H9 (cell line): ENCODE data around the gene EDA. TPM values are rescaled to one million over a fixed set of nuclear protein-coding genes. Genes with fewer than 3 reads are reported as not detected.

Source experiments
- DNase-seq: peaks from one replicate; pipeline ENCODE4 v3.0.0-alpha.2; 2017
- H2AFZ ChIP-seq: one replicate; pipeline ENCODE4 v1.6.1; 2013; ENCODE audit warnings: mild to moderate bottlenecking, low read length, control low read depth, moderate library complexity
- H2AK5ac ChIP-seq: 2 replicates; pipeline ENCODE4 v1.6.1; 2013; ENCODE audit warnings: low read length, control low read depth, mixed read lengths; ENCODE audit not compliant: insufficient read length
- H2BK120ac ChIP-seq: one replicate; pipeline ENCODE4 v1.6.1; 2013; ENCODE audit warnings: low read depth, mild to moderate bottlenecking, low read length, control low read depth, inconsistent platforms; ENCODE audit not compliant: poor library complexity, severe bottlenecking
- H2BK12ac ChIP-seq: 2 replicates; pipeline ENCODE4 v1.6.1; 2013; ENCODE audit warnings: low read length, control low read depth, mixed read lengths, low read depth; ENCODE audit not compliant: insufficient read length
- H2BK15ac ChIP-seq: 2 replicates; pipeline ENCODE4 v1.6.1; 2013; ENCODE audit warnings: low read depth, low read length, control low read depth
- H2BK20ac ChIP-seq: one replicate; pipeline ENCODE4 v1.6.1; 2013; ENCODE audit warnings: low read depth, mild to moderate bottlenecking, low read length, control low read depth, inconsistent platforms; ENCODE audit not compliant: poor library complexity, severe bottlenecking
- H2BK5ac ChIP-seq: 2 replicates; pipeline ENCODE4 v1.6.1; 2013; ENCODE audit warnings: low read length, control low read depth, mixed read lengths; ENCODE audit not compliant: insufficient read length
- H3K14ac ChIP-seq: 2 replicates; pipeline ENCODE4 v1.6.1; 2013; ENCODE audit warnings: low read length, control low read depth; ENCODE audit not compliant: insufficient read depth
- H3K18ac ChIP-seq: 2 replicates; pipeline ENCODE4 v1.6.1; 2013; ENCODE audit warnings: low read depth, mild to moderate bottlenecking, mixed read lengths, low read length, control low read depth; ENCODE audit not compliant: insufficient read length
- H3K23ac ChIP-seq: 2 replicates; pipeline ENCODE4 v1.6.1; 2013; ENCODE audit warnings: low read length, control low read depth, mixed read lengths, low read depth; ENCODE audit not compliant: insufficient read length
- H3K23me2 ChIP-seq: 2 replicates; pipeline ENCODE4 v1.6.1; 2013; ENCODE audit warnings: low read depth, mild to moderate bottlenecking, mixed read lengths, low read length, control low read depth; ENCODE audit not compliant: insufficient read length, poor library complexity, severe bottlenecking
- H3K27ac ChIP-seq: 2 replicates; pipeline ENCODE4 v1.5.1; 2013; ENCODE audit warnings: low read length, control low read depth, mixed read lengths, low read depth; ENCODE audit not compliant: insufficient read length
- H3K27me3 ChIP-seq: 2 replicates; pipeline ENCODE4 v1.6.1; 2013; ENCODE audit warnings: low read length, control low read depth, inconsistent platforms; ENCODE audit not compliant: insufficient read depth
- H3K4ac ChIP-seq: 2 replicates; pipeline ENCODE4 v1.6.1; 2013; ENCODE audit warnings: low read depth, mild to moderate bottlenecking, control low read depth, inconsistent platforms, low read length, moderate library complexity
- H3K4me1 ChIP-seq: 2 replicates; pipeline ENCODE4 v1.6.1; 2013; ENCODE audit warnings: low read length, control low read depth, inconsistent platforms; ENCODE audit not compliant: insufficient read depth
- H3K4me2 ChIP-seq: 2 replicates; pipeline ENCODE4 v1.6.1; 2013; ENCODE audit warnings: low read length, control low read depth, mixed read lengths; ENCODE audit not compliant: insufficient read length, insufficient read depth
- H3K56ac ChIP-seq: 2 replicates; pipeline ENCODE4 v1.6.1; 2013; ENCODE audit warnings: low read depth, mild to moderate bottlenecking, mixed read lengths, low read length, control low read depth; ENCODE audit not compliant: insufficient read length
- H3K79me1 ChIP-seq: 2 replicates; pipeline ENCODE4 v1.6.1; 2013; ENCODE audit warnings: low read depth, mild to moderate bottlenecking, moderate library complexity, low read length, control low read depth, inconsistent platforms; ENCODE audit not compliant: insufficient read depth, poor library complexity, severe bottlenecking
- H3K79me2 ChIP-seq: 2 replicates; pipeline ENCODE4 v1.6.1; 2013; ENCODE audit warnings: low read length, control low read depth, inconsistent platforms; ENCODE audit not compliant: insufficient read depth
- H3K9ac ChIP-seq: 2 replicates; pipeline ENCODE4 v1.6.1; 2013; ENCODE audit warnings: low read length, control low read depth, mixed read lengths; ENCODE audit not compliant: insufficient read length; ENCODE audit errors: extremely low read depth
- H3K9me3 ChIP-seq: one replicate; pipeline ENCODE4 v1.6.1; 2013; ENCODE audit warnings: low read depth, low read length, inconsistent platforms; ENCODE audit not compliant: control insufficient read depth
- H3T11ph ChIP-seq: one replicate; pipeline ENCODE4 v1.6.1; 2013; ENCODE audit warnings: mild to moderate bottlenecking, low read length, control low read depth, inconsistent platforms
- H4K20me1 ChIP-seq: one replicate; pipeline ENCODE4 v1.6.1; 2013; ENCODE audit not compliant: control insufficient read depth, insufficient read length, insufficient read depth
- H4K5ac ChIP-seq: 2 replicates; pipeline ENCODE4 v1.6.1; 2013; ENCODE audit warnings: low read depth, mild to moderate bottlenecking, mixed read lengths, low read length, control low read depth; ENCODE audit not compliant: insufficient read length
- H4K8ac ChIP-seq: replicated peaks from 2 replicates; pipeline ENCODE4 v1.6.1; 2013; ENCODE audit warnings: low read length, control low read depth, mixed read lengths, low read depth; ENCODE audit not compliant: insufficient read length
- H4K91ac ChIP-seq: 2 replicates; pipeline ENCODE4 v1.6.1; 2013; ENCODE audit warnings: low read depth, mild to moderate bottlenecking, moderate library complexity, mixed read lengths, low read length, control low read depth; ENCODE audit not compliant: insufficient read length
- H3K27ac Mint-ChIP-seq, 3 experiments: 2 replicates in 2 of 3; 3 replicates in 1 of 3; pipeline ENCODE4 v1.8.0; 2020 to 2021; ENCODE audit warnings: mixed read lengths in 3 of 3, mild to moderate bottlenecking in 1 of 3, moderate library complexity in 1 of 3
- H3K27me3 Mint-ChIP-seq: 2 replicates; pipeline ENCODE4 v1.8.0; 2021; ENCODE audit warnings: low read depth, mild to moderate bottlenecking, moderate library complexity, mixed read lengths
- H3K36me3 Mint-ChIP-seq, 3 experiments: 2 replicates in 2 of 3; 3 replicates in 1 of 3; pipeline ENCODE4 v1.8.0; 2020 to 2021; ENCODE audit warnings: low read depth in 3 of 3, mixed read lengths in 3 of 3; ENCODE audit not compliant: insufficient read depth in 1 of 3
- H3K4me1 Mint-ChIP-seq, 2 experiments: 2 replicates each; pipeline ENCODE4 v1.8.0; 2020; ENCODE audit warnings: mixed read lengths in 2 of 2
- H3K4me3 Mint-ChIP-seq, 2 experiments: 2 replicates in 1 of 2; 3 replicates in 1 of 2; pipeline ENCODE4 v1.8.0; 2020 to 2021; ENCODE audit warnings: mild to moderate bottlenecking in 2 of 2, mixed read lengths in 2 of 2, moderate library complexity in 1 of 2
- H3K9me3 Mint-ChIP-seq, 2 experiments: 2 replicates in 1 of 2; 3 replicates in 1 of 2; pipeline ENCODE4 v1.8.0; 2020; ENCODE audit warnings: mild to moderate bottlenecking in 2 of 2, mixed read lengths in 2 of 2, moderate library complexity in 1 of 2
- WGBS: extraction: QIAGEN DNeasy Blood & Tissue Kit; methylation state at CpG from one replicate; pipeline ENCODE4 v1.1.7; 2013; ENCODE audit warnings: missing lambda C conversion rate, low lambda C conversion rate, mixed read lengths; ENCODE audit not compliant: insufficient read length; ENCODE audit errors: extremely low coverage; 5-methylcytosine and 5-hydroxymethylcytosine counted together
- total RNA-seq: library from RNA; stranded (reverse); gene quantifications from 2 replicates; pipeline ENCODE4 v1.2.1, GENCODE V29; 2021
- TF ChIP-seq, protein P1 (sequence below): fragments of 200-600 bp; sonication (generic); conservative IDR thresholded peaks from 3 replicates; pipeline ENCODE4 v1.8.0; 2021; ENCODE audit warnings: antibody characterized with exemption, mild to moderate bottlenecking

The EDA gene
- total RNA-seq, 1 experiment from 2014 or later: 7.7 TPM

DNA sequence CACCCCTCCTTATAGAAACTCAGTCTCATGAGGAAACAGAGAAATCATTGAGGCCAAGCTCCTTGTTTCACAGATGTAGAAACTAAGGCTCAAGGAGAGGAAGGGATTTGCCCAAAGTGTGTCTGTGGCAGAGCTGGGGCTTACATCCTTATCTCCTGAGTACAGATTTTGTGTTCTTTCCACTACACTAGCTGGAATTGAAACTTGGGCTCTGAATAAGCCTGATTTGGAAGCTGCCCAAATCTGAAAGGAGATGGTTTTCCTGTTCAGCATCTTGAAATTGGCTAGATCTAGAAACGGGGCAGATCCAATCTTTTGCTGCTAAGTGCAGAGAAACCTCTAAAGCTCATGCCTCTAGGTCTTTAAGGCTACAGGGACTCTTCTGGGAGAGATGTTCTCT lies 409.6 kb downstream of the EDA start:
- no peak overlapping the region for H3K14ac ChIP-seq
- no peaks in the 10 kb centered on the region for H4K20me1 ChIP-seq
- no peak overlapping the region for H4K5ac ChIP-seq
- H3K4me1 ChIP-seq: no peaks in the 10 kb centered on the region
- H2AFZ ChIP-seq: no peak overlapping the region
- H3K36me3 Mint-ChIP-seq: peaks cover 0 to 10% (median 2%) of the 10 kb centered on the region in 3 experiments; a peak in 1 of 7 replicates
- TF ChIP-seq, protein P1, sequence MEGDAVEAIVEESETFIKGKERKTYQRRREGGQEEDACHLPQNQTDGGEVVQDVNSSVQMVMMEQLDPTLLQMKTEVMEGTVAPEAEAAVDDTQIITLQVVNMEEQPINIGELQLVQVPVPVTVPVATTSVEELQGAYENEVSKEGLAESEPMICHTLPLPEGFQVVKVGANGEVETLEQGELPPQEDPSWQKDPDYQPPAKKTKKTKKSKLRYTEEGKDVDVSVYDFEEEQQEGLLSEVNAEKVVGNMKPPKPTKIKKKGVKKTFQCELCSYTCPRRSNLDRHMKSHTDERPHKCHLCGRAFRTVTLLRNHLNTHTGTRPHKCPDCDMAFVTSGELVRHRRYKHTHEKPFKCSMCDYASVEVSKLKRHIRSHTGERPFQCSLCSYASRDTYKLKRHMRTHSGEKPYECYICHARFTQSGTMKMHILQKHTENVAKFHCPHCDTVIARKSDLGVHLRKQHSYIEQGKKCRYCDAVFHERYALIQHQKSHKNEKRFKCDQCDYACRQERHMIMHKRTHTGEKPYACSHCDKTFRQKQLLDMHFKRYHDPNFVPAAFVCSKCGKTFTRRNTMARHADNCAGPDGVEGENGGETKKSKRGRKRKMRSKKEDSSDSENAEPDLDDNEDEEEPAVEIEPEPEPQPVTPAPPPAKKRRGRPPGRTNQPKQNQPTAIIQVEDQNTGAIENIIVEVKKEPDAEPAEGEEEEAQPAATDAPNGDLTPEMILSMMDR: no peak
- no peak overlapping the region for H3K4me2 ChIP-seq
- no peak overlapping the region for H3K9ac ChIP-seq
- H2BK5ac ChIP-seq: no peak overlapping the region
- no peak overlapping the region for H3K27ac Mint-ChIP-seq
- H3K27ac ChIP-seq: no peak overlapping the region
- H3K23me2 ChIP-seq: no peaks in the 10 kb centered on the region
- no peak for DNase-seq
- H3K18ac ChIP-seq: no peak overlapping the region
- no peak overlapping the region for H2BK12ac ChIP-seq
- no peak overlapping the region for H3K56ac ChIP-seq
- peaks cover 3 to 12% of the 10 kb centered on the region in 2 experiments for H3K4me1 Mint-ChIP-seq
- H3K9me3 Mint-ChIP-seq: peaks cover 58 to 67% of the 10 kb centered on the region in 2 experiments
- no peak overlapping the region for H2BK120ac ChIP-seq
- no peak overlapping the region for H3K23ac ChIP-seq
- WGBS: no CpG with 5 or more reads among the region's 1 CpG
- no peak overlapping the region for H3T11ph ChIP-seq
- H3K4ac ChIP-seq: no peak overlapping the region
- no peak overlapping the region for H2AK5ac ChIP-seq
- no peaks in the 10 kb centered on the region for H3K27me3 ChIP-seq
- no peaks in the 10 kb centered on the region for H3K79me1 ChIP-seq
- peaks cover 27% of the 10 kb centered on the region for H3K9me3 ChIP-seq
- H4K91ac ChIP-seq: no peak overlapping the region
- H3K27me3 Mint-ChIP-seq: peaks cover 1% of the 10 kb centered on the region; the same call in 1 of the 2 replicates
- H3K79me2 ChIP-seq: no peaks in the 10 kb centered on the region
- no peak overlapping the region for H2BK15ac ChIP-seq
- no peak overlapping the region for H3K4me3 Mint-ChIP-seq
- no peak overlapping the region for H2BK20ac ChIP-seq
- H4K8ac ChIP-seq: no peak overlapping the region
